Erythroblast (primary cell): ENCODE data around the gene OSGEP.

Source experiments
- GATA1 ChIP-seq: IDR thresholded peaks from 2 replicates; pipeline ENCODE4 v1.6.1; 2011; ENCODE audit warnings: low read depth, mild to moderate bottlenecking, control low read depth, low read length, moderate library complexity
- POLR2A ChIP-seq: IDR thresholded peaks from 2 replicates; pipeline ENCODE4 v1.6.1; 2011; ENCODE audit warnings: mild to moderate bottlenecking, low read length

DNA sequence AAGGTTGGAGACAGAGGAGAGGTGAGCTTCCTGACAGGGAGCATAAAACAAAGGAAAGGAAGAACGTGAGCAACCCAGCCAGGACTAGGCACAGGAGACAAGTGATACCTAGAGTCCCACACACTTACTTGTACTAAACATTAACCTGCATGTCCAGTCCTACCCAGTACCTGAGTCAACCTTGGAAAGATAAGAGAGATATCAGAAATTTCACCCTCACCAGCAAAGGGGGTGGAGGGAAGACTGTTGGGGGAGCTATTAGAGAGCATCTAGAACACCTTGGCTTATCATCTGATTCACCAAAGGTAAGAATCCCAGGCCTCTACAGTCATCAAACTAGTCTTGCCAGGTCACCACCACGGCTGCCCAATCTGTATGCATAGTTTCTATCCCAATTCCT lies 29.8 kb downstream of the OSGEP start:
- TF ChIP-seq POLR2A (no peak), GATA1 (no peak)
